ENCODE measurements around the gene BAIAP2.
"Not testable (repeated sequence)": the region's sequence is repeated elsewhere in the genome, so short reads cannot be mapped to it uniquely, and the experiment has no call there.

Gene BAIAP2

DNA sequence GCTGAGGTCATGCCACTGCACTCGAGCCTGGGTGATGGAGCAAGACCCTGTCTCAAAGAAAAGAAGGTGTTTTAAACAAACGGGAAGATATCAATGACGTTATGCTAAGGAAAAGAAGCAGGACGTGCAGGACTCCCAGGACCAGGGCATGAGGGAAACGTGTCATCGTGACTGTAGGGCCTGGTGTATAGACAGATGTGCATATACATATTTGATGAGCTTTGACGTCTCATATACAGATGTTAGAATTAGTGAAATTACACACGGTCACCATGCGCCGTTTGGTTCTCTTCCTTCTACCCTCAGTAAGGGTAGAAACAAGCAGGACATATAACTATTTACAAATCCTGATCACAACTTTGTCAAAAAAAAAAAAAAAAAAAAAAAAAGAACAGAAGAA lies 112.8 kb downstream of the BAIAP2 start:
- TF ChIP-seq, protein P1, sequence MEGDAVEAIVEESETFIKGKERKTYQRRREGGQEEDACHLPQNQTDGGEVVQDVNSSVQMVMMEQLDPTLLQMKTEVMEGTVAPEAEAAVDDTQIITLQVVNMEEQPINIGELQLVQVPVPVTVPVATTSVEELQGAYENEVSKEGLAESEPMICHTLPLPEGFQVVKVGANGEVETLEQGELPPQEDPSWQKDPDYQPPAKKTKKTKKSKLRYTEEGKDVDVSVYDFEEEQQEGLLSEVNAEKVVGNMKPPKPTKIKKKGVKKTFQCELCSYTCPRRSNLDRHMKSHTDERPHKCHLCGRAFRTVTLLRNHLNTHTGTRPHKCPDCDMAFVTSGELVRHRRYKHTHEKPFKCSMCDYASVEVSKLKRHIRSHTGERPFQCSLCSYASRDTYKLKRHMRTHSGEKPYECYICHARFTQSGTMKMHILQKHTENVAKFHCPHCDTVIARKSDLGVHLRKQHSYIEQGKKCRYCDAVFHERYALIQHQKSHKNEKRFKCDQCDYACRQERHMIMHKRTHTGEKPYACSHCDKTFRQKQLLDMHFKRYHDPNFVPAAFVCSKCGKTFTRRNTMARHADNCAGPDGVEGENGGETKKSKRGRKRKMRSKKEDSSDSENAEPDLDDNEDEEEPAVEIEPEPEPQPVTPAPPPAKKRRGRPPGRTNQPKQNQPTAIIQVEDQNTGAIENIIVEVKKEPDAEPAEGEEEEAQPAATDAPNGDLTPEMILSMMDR (conservative IDR thresholded peaks at IDR 0.05), result no peak
- H3K27ac ChIP-seq, result no peak overlapping the region

DNA sequence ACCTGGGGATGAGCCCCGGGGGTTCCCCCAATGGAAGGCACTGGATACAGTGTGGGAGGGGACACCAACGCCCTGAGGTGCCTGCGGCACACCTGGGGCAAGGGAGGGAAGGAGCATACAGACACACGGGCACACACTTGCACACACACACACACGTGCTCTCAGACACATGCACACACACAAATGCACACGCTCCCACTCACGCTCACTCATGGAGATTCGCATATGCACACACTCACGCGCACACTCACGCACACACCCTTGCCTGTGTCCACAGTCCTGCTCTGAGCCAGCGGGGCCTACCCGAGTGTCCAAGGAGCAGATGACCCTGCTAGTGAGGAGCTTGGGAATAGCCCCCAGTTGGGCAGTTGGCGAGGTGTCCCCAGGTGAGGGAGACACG lies 113.6 kb downstream of the BAIAP2 start:
- TF ChIP-seq, protein P1 (conservative IDR thresholded peaks at IDR 0.05), result no peak

DNA sequence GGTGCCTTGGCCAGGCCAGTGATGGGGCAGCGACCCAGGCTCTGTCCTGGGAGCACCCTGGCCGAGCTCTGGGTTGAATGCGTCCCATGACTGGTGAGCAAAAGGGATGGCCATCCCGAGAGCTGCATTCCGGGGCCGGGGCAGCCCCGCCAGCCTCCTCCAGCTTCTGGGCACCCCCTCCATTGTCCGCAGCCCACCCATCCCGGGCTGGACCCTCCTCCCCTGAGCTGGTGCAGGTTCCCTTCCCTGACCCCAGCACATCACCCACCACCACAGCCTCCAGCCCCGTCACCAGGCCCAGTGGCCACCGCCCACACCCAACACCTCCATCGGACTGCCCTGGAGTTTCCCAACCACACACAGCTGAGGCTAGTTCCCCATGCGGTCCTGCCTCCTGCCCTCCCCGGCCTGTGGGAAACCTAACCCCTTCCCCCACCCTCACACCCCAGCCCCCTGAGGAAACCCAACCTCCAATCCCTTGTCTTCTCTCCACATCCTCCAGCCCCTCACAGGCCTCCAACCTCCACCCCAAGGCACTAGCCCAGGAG lies 114.1 kb downstream of the BAIAP2 start:
- TF ChIP-seq, protein P1 (conservative IDR thresholded peaks at IDR 0.05), result no peak
- no peak overlapping the region for H3K27ac ChIP-seq

More for the DNA sequence above, 113.6 kb downstream of the BAIAP2 start:
- H3K27ac ChIP-seq, result no peak overlapping the region

DNA sequence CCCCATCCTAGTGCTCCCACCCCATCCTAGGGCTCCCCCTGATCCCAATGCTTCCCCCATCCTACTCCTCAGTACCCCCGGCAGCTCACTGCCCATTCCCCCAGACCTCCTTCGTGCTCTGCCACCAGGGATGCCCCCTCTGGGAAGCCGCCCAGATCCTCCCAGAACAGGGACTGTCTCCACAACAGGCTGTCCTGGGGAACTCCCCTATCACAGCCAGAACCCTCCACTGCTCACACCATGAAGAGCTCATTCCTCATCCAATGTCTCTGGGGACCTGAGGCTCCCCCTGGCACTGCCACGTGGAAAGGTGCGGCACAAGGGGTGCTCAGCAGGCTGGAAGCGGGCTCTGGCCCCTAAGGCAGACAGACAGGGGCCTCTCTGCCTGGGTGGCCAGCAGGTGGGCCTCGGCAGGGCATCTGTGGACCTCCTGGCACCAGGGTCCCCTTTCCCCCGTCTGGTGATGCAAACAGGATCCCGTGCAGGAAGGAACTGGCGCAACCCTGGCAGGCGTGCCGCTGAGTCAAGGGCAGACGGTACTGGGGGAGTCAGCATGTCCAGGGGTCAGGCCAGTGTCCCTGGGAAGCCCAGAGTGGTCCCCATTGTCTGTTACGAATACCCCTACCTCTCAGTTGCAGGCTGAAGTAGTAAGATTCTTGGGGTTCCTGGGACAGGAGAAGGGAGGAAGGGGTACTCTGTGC lies 115.6 kb downstream of the BAIAP2 start:
- H3K27ac ChIP-seq, result no peak overlapping the region
- TF ChIP-seq, protein P1 (conservative IDR thresholded peaks at IDR 0.05), result no peak

DNA sequence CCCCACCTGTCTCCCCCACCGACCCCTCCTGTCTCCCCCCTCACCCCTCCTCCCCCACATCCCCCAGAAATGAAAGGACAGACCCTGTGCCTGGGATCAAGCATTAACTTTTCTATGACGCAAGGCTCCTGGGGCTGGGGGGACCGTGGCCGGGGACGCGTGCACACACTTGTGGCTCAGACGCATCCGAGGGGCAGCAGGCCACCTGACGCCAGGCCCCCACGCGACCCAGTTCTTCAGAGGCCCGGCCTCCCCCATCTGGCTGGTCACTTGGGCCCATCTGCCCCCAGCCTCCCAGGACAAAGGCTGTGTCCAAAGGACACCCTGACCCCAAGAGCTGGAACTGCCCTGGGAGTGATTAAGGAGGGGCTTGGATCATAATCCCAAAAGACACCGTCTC lies 116.3 kb downstream of the BAIAP2 start:
- TF ChIP-seq, protein P1 (conservative IDR thresholded peaks at IDR 0.05), result no peak
- H3K27ac ChIP-seq, result no peak overlapping the region

DNA sequence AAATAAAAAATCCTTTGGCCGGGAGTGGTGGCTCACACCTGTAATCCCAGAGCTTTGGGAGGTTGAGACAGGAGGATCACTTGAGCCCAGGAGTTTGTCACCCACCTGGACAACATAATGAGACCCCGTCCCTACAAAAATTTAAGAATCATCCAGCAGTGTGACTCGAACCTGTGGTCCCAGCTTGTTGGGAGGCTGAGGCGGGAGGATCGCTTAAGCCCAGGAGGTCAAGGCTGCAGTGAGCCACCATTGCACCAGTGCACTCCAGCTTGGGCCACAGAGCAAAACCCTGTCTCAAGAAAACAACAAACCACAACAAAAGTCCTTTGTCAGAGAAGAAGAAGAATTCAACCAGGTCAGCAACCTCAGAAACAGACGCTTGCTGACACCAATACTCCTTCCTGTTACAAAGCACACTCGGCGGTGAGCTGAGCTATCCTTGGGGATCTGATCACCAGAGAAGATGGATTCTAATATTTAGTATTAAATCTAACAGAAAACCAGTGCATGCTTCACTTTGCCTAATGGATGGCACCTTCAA lies 117.4 kb downstream of the BAIAP2 start:
- H3K27ac ChIP-seq, result no peak overlapping the region
- TF ChIP-seq, protein P1 (conservative IDR thresholded peaks at IDR 0.05), result no peak

DNA sequence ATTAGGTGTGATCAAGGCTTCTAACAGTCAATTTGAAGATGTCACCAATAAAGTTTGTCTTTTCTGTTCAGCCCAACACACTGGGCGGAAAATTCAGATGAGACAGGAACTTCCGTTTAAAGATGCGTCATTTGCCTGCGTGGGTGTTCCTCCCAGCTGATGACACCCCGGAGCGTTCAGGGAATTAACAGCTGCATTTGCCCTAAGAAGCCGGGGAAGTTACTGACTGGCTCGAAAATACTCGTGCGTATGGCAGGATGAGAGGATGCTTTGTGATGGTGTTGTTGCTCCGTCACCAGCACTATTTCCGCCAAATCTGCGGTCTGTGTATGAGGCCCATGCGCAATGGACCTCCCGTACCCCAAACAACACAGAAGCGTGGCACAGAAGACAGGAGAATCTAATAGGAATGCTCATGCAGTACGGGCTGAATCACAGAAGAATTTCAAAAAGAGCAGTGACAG lies 118.4 kb downstream of the BAIAP2 start:
- H3K27ac ChIP-seq, result no peak overlapping the region
- TF ChIP-seq, protein P1 (conservative IDR thresholded peaks at IDR 0.05), result no peak

DNA sequence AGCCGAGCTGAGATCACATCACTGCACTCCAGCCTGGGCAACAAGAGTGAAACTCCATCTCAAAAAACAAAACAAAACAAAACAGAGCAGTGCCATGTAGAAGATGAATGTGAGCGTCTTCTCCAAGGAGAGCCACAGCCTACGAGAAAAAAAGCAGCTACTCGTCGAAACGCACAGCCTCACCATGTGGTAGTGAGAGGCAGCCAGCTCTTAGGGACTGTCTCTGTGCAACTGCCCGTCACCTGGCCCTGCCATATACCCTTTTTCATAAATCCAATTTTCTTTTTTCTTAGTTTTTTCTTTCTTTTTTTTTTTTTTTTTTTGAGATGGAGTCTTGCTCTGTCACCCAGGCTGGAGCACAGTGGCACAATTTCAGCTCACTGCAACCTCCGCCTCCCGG lies 119.1 kb downstream of the BAIAP2 start:
- H3K27ac ChIP-seq, result not testable (repeated sequence)
